ENCODE data around the gene LY86.
A peak's percentile ranks its signal among the peaks of the same experiment; 100 is the strongest.
"Not testable (repeated sequence)": the region's sequence is repeated elsewhere in the genome, so short reads cannot be mapped to it uniquely, and the experiment has no call there.

The LY86 gene

GRCh38 chr6:6654599-6655575 is 66.4 kb downstream of the LY86 start:
- DNase-seq (ENCODE audit: low spot score) = no peak

- no peak for DNase-seq (ENCODE audit: low spot score)
These were observed 67.3 kb downstream of the LY86 start for GRCh38 chr6:6655805-6656251.

- DNase-seq (ENCODE audit: low spot score) = no peak
These were observed 67.8 kb downstream of the LY86 start for GRCh38 chr6:6656287-6656686.

- no peak for DNase-seq (ENCODE audit: low spot score)
These were observed 68.7 kb downstream of the LY86 start for GRCh38 chr6:6657085-6657819.

GRCh38 chr6:6657820-6658217 is 69.3 kb downstream of the LY86 start:
- no peak for DNase-seq (ENCODE audit: low spot score)

- DNase-seq (ENCODE audit: low spot score) = no peak
These were observed 71.2 kb downstream of the LY86 start for GRCh38 chr6:6659600-6660327.

GRCh38 chr6:6660339-6661045 is 72.0 kb downstream of the LY86 start:
- no peak for DNase-seq (ENCODE audit: low spot score)

GRCh38 chr6:6661191-6661590 is 72.7 kb downstream of the LY86 start:
- DNase-seq (ENCODE audit: low spot score) = no peak

GRCh38 chr6:6661684-6662083 is 73.2 kb downstream of the LY86 start:
- no peak for DNase-seq (ENCODE audit: low spot score)

- DNase-seq (ENCODE audit: low spot score) = no peak
These were observed 75.1 kb downstream of the LY86 start for GRCh38 chr6:6663421-6664135.

GRCh38 chr6:6665555-6666243 is 77.2 kb downstream of the LY86 start:
- no peak for DNase-seq (ENCODE audit: low spot score)

- not testable (repeated sequence) for DNase-seq (ENCODE audit: low spot score)
These were observed 81.6 kb downstream of the LY86 start for GRCh38 chr6:6670150-6670549.

- DNase-seq (ENCODE audit: low spot score) = no peak
These were observed 86.4 kb downstream of the LY86 start for GRCh38 chr6:6674872-6675271.

GRCh38 chr6:6676910-6677441 is 88.5 kb downstream of the LY86 start:
- peak; percentile 92 for DNase-seq (ENCODE audit: low spot score)

- DNase-seq (ENCODE audit: low spot score) = peak; percentile 83
These were observed 89.7 kb downstream of the LY86 start for GRCh38 chr6:6678185-6678671.

- DNase-seq (ENCODE audit: low spot score) = no peak
These were observed 90.3 kb downstream of the LY86 start for GRCh38 chr6:6678811-6679210.

- no peak for DNase-seq (ENCODE audit: low spot score)
These were observed 91.1 kb downstream of the LY86 start for GRCh38 chr6:6679633-6680032.

GRCh38 chr6:6680526-6680925 is 92.0 kb downstream of the LY86 start:
- peak; percentile 60 for DNase-seq (ENCODE audit: low spot score)

- no peak for DNase-seq (ENCODE audit: low spot score)
These were observed 92.7 kb downstream of the LY86 start for GRCh38 chr6:6681075-6681849.

Measured in hematopoietic multipotent progenitor cell treated with erythropoietin and hydrocortisone succinate and interleukin-3 and kit ligand, for 17 days (in vitro differentiated cells).